ENCODE measurements around the gene BCKDK.
"Not testable (repeated sequence)": the region's sequence is repeated elsewhere in the genome, so short reads cannot be mapped to it uniquely, and the experiment has no call there.

The BCKDK gene

DNA sequence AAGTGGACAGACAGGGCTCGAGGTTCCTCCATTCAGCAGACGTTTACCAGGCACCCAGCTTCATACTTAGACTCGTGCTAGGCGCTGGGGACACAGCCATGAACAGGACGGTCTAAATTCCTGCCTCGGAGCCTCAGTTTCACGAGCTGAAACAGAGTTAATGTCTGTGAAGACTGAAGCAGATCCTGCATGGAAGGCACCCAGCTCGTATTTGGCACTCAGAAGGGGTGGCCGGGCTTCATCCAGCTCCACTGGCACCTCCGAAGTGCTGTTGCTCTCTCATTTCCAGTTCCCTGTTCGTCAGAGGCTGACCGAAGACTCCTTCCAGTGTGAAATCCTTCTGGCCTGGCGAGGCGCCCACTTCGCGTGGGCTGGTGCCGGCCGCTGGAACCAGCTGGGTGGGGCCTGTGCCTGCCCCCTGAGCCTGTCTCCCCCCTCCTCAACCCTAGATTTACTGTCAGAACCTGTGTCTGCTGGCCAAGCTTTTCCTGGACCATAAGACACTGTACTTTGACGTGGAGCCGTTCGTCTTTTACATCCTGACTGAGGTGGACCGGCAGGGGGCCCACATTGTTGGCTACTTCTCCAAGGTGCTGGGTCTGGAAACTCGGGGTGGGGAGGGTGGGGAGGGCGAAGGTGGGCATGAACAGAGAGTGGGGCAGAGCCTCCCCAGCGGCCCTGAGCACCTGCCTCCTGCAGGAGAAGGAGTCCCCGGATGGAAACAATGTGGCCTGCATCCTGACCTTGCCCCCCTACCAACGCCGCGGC, 21.6 kb downstream of the BCKDK start:
- DNase-seq, result no peak

GRCh38 chr16:31130336-31130891, 22.2 kb downstream of the BCKDK start:
- DNase-seq, result no peak

DNA sequence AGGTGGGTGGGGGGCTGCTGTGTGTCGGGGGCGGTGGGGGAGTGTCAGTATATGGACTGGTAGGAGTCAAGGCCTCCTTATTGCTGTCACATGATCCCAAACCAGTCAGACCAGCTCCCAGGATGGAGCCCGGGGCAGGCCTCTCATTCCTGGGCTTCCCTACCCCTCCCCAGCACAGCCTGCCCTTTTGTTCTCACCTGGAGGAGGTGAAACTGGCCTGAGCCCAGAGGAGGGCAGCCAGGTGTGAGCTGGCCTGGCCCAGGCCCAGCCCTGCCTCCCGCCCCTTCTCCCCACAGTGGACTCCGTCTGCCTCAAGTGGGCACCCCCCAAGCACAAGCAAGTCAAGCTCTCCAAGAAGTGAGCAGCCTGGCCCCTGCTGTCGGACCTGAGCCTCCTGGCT, 22.7 kb downstream of the BCKDK start:
- DNase-seq, result no peak

DNA sequence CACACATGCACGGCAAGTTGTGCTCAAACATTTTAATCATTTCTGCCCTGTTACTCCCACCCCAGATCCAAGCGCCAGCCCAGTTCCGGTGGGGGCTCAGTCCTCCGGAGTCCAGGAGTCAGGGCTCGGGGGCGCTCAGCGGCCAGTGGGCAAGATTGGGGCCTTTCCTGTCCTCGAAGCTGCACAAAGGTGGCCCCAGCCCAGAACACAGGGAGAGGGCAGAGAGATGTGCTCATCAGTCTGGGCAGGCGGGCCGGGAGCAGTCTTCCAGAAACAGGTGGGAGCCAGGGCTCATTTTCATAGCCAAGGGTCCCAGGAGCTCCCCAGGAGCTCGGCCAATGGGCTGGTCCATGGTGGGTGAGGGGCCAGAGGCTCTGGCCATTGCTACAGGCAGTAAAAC, 23.2 kb downstream of the BCKDK start:
- no peak for DNase-seq

GRCh38 chr16:31131841-31132271, 23.7 kb downstream of the BCKDK start:
- DNase-seq, result no peak

DNA sequence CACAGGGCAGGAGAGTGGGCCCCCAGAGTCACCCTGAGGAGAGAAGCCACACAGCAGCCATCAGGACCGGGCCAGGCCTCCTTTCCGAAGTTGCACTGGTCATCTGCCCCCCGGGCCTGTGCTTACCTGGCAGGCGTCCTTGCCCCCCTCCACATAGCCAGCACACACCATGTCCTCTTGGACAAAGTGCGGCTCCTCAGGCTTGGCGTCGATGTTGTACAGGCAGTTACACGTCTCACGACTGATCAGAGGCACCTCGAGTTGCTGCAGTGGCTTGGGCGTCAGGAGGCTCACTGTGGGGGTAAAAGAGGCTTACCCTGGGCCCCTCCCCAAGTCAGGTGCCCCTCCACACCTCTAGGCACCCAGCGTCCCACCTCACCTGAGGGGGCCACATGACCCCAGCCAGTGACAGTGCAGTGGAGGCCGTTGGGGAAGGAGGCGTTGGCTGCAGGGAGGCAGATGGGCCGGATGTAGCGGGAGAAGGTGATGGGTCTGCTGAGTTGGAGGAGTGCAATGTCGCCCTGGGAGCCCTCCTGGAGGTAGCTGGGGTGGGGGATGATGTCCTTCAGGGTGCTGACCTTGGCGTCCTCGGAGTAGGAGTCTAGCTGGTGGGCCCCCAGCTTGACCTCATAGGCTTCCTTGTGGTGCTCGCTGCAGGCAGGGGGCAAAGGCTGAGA, 24.3 kb downstream of the BCKDK start:
- no peak for DNase-seq

- no peak for DNase-seq
These were observed 24.9 kb downstream of the BCKDK start for GRCh38 chr16:31133046-31133501.

GRCh38 chr16:31134091-31134571, 25.9 kb downstream of the BCKDK start:
- no peak for DNase-seq

GRCh38 chr16:31134625-31135534, 26.7 kb downstream of the BCKDK start:
- DNase-seq, result no peak

- no peak for DNase-seq
These were observed 27.5 kb downstream of the BCKDK start, which contains the start of gene PRSS8 for GRCh38 chr16:31135535-31136286. Gene PRSS8, minus strand, starts transcription at chr16:31135727. Its CDS starts 229 bp downstream, at chr16:31135498.

- no peak for DNase-seq
These were observed 28.1 kb downstream of the BCKDK start for GRCh38 chr16:31136287-31136662.

DNA sequence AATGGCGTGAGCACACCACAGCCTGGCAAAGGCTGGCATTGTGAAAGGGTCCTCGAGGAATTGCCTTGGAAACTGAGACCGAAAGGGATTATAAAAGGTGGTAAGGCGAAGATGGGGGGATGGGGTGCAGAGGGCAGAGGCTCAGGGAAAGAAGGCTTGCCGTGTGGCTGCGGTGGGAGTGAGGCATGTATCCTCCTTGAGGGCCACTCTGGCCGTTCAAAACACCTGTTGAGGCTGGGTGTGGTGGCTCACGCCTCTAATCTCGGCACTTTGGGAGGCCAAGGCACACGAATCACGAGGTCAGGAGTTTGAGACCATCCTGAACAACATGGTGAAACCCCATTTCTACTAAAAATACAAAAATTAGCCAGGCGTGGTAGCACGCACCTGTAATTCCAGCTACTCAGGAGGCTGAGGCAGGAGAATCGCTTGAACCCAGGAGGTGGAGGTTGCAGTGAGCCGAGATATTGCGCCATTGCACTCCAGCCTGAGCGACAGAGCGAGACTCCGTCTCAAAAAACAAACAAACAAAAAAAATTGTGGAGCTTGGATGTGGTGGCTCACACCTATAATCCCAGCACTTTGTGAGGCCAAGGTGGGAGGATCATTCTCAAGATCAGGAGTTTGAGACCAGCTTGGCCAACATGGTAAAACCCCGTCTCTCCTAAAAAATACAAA, 28.8 kb downstream of the BCKDK start:
- not testable (repeated sequence) for DNase-seq

DNA sequence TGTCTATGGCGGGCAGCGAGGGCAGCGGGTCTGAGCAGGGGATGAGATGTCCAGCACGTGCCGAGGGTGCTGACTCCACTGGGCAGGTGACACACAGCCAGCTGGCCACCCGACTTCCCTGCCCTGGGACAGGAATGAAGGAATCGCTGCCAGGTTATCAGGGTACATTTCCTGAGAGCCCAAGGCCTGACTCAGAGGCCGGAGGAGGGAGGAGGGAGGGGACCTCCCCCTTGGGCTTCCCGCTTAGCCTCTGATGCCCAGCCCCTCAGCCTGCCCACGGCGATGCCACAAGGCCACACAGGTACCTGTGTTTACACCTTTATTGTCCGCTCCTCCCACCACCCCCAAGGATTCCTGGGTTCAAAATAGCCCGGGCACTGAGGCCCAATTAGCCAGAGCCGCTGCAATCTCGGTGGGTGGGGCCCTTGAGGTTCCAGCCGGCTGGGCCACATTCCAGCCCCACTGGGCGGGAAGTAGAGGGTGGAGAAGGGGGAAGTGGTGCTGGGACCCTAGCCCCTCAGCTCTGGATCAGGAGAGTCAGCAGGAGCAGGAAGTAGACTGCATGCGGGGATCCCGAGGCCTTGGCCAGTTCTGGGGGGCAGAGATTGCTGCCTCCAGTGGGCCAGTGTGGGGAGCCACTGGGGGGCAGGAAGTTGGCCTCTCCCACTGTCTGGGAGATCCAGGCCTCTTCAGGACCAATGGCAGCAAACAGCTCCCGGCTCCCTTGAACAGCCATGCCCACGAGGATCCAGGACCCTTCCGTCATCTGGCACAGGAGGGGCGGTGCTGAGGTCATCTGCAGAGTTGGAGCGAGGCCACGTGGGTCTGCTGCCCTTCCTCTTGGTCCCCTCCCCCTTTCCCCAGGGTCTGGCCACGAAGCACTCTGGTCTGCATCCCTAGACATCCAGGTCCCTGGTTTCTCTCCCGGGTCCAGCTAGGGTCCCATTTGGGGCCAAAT, 30.7 kb downstream of the BCKDK start:
- no peak for DNase-seq

- DNase-seq, result not testable (repeated sequence)
These were observed 32.9 kb downstream of the BCKDK start for GRCh38 chr16:31141071-31141469.

- DNase-seq, result no peak
These were observed 33.4 kb downstream of the BCKDK start for GRCh38 chr16:31141489-31142108.

GRCh38 chr16:31142109-31143010, 34.2 kb downstream of the BCKDK start:
- peak; percentile 97 to 98 (median 98) for DNase-seq

GRCh38 chr16:31143011-31143693, 35.0 kb downstream of the BCKDK start:
- no peak for DNase-seq

DNA sequence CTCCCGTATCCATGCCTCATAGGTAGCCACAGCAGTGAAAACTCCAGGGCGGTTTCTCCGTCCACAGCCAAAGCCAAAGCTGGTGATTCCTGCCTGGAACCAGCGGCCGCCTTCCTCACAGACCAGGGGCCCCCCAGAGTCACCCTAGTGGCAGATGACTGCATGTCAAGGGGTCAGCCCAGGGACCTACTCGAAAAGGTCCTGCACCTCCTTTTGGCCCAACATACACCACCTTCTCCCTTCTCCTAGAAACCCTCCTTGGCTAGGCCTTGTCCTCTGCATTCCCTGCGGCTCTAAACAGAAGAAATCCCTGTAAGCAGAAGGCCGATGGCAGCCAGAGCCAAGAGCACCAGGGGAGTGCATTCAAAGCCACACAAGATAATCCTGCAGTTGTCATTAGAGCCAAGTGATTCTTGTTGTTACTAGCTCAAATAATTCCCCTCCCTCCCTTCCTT, 35.5 kb downstream of the BCKDK start:
- no peak for DNase-seq
